HG02610 (cell line): ENCODE data around the gene SPATA46.
"Not testable (repeated sequence)": the region's sequence is repeated elsewhere in the genome, so short reads cannot be mapped to it uniquely, and the experiment has no call there.

ENCODE experiments used
- ATAC-seq: cut with Tn5 transposase; IDR thresholded peaks from one replicate; pipeline ENCODE4 v1.9.1; 2021; ENCODE audit warnings: mild to moderate bottlenecking, moderate library complexity; ENCODE audit not compliant: unreplicated experiment

Gene SPATA46

DNA sequence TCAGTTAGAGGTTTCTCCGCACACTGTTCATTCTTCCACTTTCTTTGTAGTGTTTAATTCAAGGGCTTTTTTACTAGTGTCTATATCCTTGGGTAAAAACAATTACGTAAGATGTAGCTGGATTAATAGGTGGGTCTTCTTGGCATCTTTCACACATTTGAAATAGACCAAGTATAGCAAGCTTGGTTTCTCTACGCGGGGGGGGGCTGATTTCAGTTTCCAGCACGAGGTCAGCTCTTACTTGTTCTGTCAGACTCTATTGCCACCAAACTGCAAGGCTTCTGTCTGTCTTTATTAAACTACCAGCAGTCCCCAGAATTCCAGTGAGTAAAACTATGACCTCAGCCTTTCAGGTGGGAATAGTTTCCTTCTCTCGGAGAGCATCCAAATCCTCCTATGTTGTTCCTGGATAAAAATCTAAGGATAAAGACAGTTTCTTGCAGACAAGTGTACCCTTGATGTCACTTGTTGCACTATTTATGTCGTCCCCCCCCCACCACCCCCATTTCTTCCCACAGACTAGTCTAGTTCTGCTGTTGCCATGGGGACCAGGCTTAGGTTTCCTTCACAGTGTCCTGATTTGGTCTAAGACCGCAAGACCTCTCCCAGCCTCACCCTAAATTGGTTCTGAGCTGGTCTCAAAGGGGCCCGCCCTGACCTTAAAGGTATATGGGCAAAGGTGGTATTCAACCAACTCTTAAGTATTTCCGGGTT lies 17.0 kb downstream of the SPATA46 start:
- ATAC-seq, result no peak

DNA sequence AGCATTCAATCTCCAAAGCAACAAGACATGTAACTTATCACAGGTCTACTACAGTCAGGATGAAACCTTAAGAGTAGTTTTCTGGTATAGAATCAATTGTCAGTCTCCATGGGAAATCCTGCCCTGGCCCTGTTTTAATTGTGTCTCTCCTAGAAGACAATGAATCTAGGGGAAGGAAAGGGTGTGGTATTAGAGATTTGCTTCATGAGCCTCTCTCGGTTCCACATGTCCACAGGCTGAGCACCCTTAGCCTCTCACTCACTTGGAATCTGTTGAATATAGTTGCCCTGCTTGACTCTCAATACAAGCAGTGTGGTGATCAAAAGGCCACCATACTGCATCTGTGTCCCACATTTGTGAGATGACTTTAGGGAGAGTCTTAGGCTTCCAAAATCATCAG lies 17.7 kb downstream of the SPATA46 start:
- ATAC-seq, result no peak

DNA sequence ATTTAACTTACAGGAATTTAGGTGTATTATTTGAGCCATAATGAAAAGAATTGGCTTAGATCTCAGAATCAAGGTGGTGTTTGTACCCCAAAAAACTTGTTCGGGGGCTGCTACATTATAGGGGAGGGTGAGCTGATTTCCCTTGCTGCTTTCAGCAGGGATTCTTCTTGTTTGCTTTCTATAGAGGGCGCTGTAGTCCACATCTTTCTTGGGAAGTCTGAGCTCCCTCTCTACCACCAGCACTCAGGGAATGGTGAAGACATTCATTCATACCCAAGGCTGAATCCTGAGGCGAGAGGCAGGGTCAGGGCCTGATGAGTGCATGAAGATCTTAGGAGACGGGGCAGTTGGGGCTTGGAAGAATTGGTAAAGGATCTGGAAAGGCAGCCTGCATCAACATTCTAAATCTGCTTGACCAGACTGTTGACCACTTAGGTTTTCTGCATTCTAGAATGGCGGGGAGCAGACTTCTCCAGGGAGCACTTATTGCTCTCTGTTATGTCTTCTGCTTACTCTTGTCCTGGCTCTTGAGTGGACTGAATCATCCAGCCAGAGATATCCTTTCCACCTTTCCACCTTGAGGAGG lies 18.9 kb downstream of the SPATA46 start:
- ATAC-seq, result no peak

DNA sequence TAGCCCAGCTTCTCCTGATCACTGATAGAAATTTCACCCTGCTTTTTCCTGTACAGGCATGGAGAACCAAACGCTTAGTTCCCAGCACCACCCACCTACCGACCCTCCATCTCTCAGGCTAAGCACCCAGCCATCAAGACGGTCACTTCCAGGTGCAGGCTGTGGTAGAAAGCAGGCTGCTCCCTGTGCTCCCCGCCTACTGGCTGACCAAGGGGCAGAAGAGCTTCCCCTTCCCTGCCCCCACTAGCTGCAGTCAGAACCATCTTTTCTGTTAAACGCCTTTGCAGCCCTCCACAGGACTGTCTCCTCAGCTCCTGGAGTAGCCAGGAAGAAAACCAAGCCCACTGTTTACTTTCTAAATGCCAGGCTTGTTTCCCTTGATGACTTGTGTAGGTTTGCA lies 23.0 kb downstream of the SPATA46 start:
- ATAC-seq, result no peak

DNA sequence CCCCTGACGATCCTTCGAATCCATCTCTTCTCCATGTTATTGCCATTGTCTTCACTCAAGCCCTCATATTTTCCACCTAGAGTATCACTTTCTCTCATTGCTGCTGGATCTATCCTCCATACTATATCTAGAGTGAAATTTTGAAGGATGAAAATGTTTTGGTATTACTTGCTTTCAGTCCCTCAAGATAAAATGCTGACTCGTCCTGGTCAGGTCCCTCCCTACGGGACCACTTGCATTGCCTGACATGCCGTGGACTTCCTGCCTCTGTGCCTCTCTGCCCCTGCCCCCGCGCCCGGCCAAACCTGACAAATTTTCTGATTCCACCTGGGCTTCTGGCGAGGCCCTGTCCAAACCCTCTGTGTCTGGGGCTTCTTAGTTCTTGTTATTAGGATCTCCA lies 23.6 kb downstream of the SPATA46 start:
- no peak for ATAC-seq

DNA sequence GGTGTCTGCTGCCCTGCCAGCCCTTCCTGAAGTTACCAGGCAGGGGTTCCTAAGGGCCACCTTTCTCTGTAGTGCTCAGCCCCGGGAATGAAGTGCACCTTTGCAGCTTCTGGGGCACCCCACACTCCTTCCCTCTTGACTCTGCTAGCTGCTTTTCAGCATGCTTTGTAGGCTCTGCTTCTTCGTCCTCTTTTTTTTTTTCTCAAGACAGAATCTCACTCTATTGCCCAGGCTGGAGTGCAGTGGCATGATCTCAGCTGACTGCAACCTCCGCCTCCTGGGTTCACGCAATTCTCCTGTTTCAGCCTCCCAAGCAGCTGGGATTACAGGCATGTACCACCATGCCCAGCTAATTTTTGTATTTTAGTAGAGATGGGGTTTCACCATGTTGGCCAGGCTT lies 24.8 kb downstream of the SPATA46 start:
- not testable (repeated sequence) for ATAC-seq

DNA sequence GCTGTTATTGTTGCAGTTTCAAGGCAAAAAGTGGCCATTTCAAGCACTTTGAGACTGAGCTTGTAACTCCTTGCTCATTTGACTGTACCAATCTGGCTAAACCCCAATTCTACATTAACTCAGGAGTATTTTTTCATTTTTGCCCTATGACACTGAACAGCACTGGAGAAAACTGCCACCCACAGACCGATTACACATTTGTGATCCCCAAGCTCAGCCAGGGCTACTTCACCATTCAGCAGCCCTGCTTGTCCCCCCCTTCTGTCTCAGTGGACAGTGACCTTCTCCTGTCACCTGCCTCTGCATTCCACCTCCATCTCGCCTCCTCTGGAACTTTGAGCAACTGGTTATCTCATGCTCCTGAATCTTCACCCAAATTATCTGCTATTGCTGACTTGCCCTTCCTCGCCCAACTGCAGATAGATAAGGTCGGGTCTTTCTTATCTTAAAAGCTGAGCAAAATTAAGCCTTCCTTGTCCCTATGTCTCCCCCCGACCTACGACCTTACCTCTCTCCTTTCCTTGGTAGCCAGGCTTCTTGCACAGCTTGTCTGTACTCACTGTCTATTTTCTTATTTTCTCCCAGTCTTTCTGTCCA lies 25.3 kb downstream of the SPATA46 start:
- no peak for ATAC-seq

DNA sequence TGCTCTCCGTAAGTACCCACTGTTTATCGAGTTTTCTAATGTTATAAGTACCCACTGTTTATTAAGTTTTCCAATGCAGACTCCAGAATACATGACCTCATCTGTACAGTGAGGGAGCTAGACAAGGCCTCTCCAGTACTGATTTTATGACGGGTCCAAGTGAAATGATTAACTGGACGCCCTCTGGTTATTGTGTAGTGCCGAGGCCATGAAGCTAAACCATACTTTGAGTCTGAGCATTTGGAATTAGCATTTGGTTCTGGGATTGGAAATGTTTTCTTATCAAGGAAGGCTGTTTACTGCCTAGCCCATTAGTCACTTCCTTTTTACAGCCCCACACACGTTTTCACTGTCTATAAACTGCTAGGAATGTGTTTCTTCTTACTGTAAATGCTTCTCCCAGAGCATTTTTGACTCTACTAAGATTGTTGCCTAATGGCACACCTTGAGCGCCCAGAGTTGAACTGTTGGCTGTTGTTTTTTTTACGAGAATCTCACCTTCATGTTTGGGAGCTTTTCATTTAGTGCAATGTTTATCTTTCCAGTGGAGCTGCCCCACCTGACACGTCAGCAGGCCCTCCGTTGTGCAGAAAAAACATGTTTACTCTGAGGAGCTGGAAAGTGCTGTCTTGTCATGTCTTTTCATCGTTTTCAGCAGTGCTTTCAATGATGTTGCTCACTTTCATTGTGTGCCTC lies 26.9 kb downstream of the SPATA46 start:
- no peak for ATAC-seq

DNA sequence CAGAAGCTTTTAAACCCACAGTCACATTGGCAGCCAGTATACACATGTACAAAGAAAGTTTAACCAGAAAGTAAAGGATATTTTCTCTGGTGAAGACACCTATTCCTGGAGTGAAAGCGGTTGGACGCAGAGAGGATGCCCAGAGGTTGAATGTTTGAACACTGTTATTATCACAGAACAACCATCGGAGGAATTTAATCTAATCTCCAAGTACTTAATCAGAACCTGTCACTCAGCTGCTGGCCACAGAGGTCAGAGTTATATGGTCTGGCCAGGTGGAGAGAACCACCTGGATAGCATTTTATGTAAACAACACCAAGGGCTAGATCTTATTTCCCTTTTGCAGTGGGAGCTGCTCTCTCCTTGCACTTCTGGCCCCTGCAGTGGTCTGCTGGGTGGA lies 29.4 kb downstream of the SPATA46 start:
- ATAC-seq, result no peak

DNA sequence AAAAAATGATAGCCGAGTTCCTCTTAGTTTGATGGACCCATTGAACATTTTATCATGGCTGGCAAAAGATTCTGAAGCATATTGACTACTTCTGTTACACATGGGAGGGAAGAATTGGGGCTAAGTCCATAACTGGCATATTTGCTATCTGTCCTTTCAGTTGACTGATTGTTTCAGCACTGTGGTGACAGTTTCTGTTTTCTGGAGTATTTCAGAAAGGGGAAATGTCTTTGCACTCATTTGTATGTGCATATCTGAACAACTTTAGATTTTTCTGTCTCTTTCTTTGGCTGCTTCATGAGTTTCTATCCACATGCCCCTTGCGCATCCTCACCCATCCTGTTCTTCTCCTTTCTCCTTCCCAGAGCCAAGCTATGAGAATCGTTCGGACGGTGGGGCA lies 33.2 kb downstream of the SPATA46 start:
- no peak for ATAC-seq

DNA sequence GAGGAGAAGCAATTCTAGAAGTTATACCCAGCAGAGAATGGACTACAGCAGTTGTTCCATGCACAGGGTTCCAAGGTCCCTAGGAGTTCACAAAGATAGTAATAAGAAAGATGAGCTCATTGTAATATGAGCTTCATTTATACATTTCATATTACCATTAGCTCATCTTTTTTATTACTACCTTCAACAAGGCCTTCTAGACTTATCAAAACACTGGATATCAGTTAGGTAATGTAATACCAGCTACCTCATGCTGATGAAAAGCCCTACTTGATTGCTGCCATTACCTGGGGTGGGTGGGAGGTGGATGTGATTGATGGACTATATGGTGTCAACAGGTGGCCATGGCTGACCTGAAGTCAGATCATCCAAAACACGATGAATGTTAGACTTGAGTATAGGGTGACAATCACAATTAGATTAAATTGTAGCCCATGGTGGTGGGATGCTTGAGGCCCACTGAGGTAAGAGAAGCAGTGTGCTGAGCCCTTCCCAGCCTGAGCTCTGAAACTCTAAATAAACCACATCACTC lies 34.1 kb downstream of the SPATA46 start:
- no peak for ATAC-seq

DNA sequence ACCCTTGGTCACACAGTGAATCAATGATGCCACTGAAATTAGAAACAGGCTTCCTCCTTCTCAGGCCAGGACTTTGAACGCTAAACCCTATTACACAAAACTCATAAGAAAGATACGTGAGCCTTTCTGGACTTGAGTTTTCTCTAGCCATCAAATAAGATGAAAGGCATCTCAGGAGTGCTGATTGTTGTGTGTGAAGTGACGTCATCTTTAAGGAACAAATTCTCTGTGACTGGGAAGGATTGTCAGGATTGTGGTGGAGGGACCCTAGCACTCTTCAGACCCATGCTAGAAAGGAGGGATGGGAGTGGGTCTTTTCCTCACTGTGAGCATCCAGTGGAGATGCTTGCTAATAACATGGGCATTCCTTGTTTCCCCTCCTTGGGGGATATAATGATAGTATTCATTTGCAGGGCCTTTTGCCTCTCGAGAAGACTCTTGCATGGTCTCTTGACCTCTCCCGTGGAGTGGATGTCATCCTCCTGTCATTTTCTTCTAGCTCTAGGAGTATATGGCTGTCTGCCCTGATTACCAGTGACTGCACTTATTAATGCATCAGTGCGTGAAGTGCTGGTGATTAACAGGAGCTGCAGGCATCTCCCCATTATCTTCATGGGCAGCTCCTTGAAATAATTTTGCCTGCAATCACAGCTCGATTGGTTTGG lies 39.9 kb downstream of the SPATA46 start:
- no peak for ATAC-seq

DNA sequence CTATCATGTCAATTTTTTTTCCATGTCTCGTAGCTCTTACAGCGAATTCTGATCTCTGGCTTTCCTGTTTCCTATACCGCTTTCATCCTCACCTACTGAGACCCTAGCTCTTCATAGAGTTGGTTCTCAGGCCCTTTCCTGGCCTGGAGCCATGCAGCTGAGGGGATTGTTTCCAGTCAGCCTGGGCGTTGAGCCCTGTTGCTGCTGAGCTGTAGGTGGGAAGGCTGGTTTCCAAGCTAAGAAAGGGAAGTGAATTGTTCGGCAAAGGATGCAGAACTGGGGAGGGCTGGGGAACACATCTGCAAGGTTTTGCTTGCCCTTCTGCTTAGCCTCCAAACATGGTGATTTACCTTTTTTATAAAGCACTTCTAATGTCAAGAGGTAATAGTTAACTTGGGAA lies 41.5 kb downstream of the SPATA46 start:
- no peak for ATAC-seq

DNA sequence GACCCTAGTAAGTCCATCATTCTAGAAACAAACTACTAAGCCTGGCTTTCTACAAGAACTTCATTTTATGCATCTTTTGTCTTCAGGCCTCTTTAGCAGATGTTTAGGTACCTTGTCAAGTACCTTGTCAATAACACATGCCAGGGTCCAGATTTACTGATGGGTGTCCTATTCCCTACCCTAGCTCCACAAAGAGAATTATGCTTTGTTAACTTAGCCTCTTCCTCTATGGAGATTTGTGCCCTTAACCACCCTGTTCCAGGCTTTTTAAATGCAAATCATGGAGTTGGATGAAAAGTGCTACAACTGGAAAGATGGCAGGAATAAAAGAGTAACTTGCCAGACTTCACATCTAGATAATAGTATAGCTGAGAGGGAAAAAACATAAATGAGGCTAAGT lies 42.7 kb downstream of the SPATA46 start:
- no peak for ATAC-seq

DNA sequence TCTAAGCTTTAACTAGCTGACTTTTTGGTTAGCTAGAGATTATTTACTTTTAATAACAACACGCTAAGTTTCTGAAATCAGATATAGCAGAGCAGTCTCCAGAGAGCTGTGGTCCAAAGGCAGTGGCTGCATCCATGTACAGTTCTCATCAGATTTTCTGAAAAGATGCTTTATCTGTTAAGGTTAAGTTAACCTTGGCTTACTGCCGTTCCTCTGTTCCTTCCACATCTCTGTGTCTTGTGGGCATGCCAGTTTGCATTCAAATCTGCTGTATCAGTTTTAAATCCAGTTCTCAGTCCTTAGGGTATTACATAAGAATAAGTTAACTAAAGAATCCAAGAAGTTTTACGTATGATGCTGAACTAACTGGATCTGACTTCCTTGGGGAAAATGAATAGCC lies 46.8 kb downstream of the SPATA46 start:
- ATAC-seq, result no peak

DNA sequence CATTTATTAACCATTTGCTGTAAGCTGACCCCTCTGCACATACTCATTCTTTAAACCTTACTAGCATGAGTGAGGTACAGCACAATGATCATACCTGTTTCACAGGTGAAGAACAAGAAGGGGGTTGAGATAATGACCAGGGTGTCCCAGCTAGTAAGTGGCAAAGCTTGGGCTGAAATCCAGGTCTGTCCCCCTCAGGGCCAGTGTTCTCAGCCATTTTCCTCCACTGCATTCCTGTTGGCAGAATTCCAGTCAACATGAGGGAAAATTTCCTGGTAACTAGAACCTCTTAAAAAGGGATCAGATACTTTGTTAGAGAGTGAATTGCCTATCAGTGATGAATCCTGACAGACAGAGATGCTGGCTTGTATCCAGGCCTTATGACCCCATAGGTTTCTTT lies 48.1 kb downstream of the SPATA46 start:
- ATAC-seq, result no peak

DNA sequence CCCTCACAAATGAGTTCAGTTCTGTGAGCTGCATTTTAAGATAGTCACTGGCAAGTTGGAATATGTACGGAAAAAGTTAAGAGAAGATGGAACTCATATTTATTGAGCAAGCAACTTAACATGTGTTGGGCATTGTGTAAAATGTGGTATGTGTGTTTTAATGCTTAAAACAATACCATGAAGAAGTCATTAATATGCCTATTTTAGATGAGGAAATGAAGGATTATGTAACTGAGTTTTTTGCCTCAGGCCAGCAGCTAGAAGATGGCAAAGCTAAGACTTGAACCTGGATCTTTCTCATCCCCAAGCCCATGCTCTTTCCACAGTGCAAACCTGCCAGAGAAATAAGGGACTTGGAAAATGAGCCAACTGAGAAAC lies 48.9 kb downstream of the SPATA46 start:
- no peak for ATAC-seq

DNA sequence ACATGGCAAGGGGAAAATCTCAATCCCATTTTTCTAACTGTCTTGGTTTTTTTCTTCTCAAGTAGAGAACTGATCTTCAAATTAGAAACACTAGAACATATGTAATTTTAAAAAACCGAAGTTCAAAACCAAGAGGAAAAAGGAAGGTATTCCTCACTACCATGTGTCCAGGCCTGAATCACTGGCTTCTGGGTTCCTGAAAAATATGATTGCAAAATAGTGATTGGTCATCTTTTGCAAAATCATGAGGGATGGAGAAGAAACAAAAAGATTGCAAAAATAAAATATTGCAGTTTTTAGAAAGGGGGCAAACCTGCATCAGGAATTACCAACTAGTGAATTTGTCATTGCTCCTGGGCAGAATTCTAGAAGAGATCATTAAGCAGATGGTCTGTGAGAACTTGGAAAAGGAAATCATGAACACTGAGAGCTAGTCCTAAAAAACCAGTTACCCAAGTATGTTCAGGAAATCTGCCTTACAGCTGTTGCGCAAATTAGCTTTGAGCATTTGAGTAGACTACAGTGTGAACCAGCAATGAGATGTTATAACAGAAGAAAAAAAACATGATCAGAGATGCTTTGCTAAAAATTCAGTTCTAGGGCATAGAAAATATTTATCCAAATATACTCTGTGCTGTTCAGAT lies 49.4 kb downstream of the SPATA46 start:
- ATAC-seq, result no peak

DNA sequence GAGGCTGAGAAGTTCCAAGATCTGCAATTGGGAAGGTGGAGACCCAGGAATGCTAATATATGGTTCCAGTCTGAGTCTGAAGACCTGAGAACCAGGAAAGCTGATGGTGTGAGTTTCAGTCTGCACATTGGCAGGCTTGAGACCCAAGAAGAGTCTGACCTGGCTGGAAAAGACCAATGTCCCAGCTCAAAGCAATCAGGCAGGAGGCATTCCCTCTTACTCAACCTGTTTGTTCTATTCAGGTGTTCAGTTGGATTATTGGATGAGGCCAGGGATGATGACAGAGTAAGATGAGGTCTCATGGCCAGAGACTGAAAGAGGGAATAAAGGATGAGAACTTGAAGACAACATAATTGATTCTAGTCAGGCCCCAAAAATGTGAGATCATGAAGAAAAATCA lies 50.1 kb downstream of the SPATA46 start:
- no peak for ATAC-seq

DNA sequence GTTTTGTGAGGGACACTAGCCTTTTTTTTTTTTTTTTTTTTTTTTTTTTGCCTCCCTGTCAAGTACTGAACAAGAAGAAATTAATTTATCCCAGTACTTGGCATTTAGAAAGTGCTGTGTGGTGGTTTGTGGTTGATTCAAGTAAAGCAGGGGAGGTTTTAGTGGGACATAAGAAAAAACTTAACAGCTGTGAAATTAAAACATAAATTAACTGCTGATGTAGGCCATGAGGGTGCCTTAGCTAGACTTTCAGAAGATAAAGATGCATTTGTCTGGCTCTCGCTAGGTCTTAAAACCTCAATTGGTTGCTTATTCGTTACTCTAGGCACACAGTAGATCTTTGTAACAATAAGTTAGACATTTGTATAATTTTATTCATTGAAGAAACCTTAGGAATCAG lies 52.3 kb downstream of the SPATA46 start:
- ATAC-seq, result no peak
